ENCODE measurements around the gene LMF1. TPM values are rescaled to one million over a fixed set of nuclear protein-coding genes. Genes with fewer than 3 reads are reported as not detected.

LMF1 gene
- total and polyA plus RNA-seq, 2 of the 8 experiments (the other 6 are each of a cell fraction or from before 2014, with no cell fraction given) = 3.5 to 9.1 TPM

- Histone ChIP-seq H3K56ac (replicated peaks; ENCODE audit: insufficient read length, low read depth, low read length) (no peak overlapping the region), H3K27ac (ENCODE audit: low read depth, low read length) (no peak overlapping the region), H2BK120ac (replicated peaks; ENCODE audit: low read depth, low read length) (no peak overlapping the region), H2BK12ac (ENCODE audit: low read depth, low read length) (no peak overlapping the region), H2BK20ac (ENCODE audit: low read length) (no peak overlapping the region), H3K36me3 (ENCODE audit: control insufficient read depth in 2 of 4, insufficient read depth in 4 of 4, low read length in 3 of 4) (no peaks in the 10 kb centered on the region), H4K91ac (replicated peaks; ENCODE audit: insufficient read length, low read length) (no peak overlapping the region), H4K8ac (ENCODE audit: extremely low read depth, insufficient read depth, low read length) (no peak overlapping the region), H2BK5ac (ENCODE audit: low read depth, low read length) (no peak overlapping the region), H3K79me2 (ENCODE audit: control insufficient read depth in 1 of 2, insufficient read depth in 2 of 2, low read length in 2 of 2) (no peaks in the 10 kb centered on the region), H3K18ac (ENCODE audit: extremely low read depth, low read length) (no peak overlapping the region), H3K9ac (replicated peaks in 1 of 4; ENCODE audit: extremely low read depth in 1 of 4, low read depth in 3 of 4, low read length in 3 of 4) (no peak overlapping the region), H3K27me3 (replicated peaks in 1 of 4; ENCODE audit: control insufficient read depth in 3 of 4, extremely low read depth in 1 of 4, insufficient read depth in 3 of 4, low read length in 3 of 4) (no peaks in the 10 kb centered on the region), H3K4me2 (ENCODE audit: insufficient read depth in 1 of 2, low read depth in 2 of 2, low read length in 2 of 2) (no peak overlapping the region), H3K4ac (replicated peaks; ENCODE audit: insufficient read length, low read depth, low read length) (no peak overlapping the region), H3K79me1 (ENCODE audit: low read depth, low read length) (no peaks in the 10 kb centered on the region), H4K5ac (ENCODE audit: insufficient read length, low read depth, low read length) (no peak overlapping the region), H4K20me1 (replicated peaks in 1 of 2; ENCODE audit: control insufficient read depth in 1 of 2, insufficient read depth in 2 of 2, low read length in 2 of 2) (no peaks in the 10 kb centered on the region), H2BK15ac (ENCODE audit: low read length) (no peak overlapping the region), H2AK5ac (ENCODE audit: low read depth, low read length) (no peak overlapping the region), H3K9me3 (ENCODE audit: insufficient read depth in 2 of 2, low read depth in 1 of 2, low read length in 1 of 2) (peaks cover 8 to 48% of the 10 kb centered on the region in 2 experiments), H3K23ac (ENCODE audit: insufficient read length) (no peak overlapping the region), H3K23me2 (ENCODE audit: low read depth, low read length) (no peaks in the 10 kb centered on the region), H3K14ac (ENCODE audit: insufficient read length) (no peak overlapping the region), H3K4me1 (replicated peaks in 1 of 4; ENCODE audit: control insufficient read depth in 3 of 4, insufficient read depth in 4 of 4, low read length in 3 of 4) (no peaks in the 10 kb centered on the region; a peak in 1 of 7 replicates), H2AFZ (ENCODE audit: low read length) (no peak overlapping the region), H3K4me3 (ENCODE audit: extremely low read depth in 1 of 4, insufficient read depth in 2 of 4, low read depth in 3 of 4, low read length in 4 of 4) (no peak overlapping the region)
- ChIA-PET POLR2A (ENCODE audit: partially characterized antibody) (no interaction called here), CTCF (ENCODE audit: partially characterized antibody) (interaction anchor here (1.1 kb wide), 1 partner anchor 45 kb away, joined by 3 read pairs; no protein-coding TSS in a partner anchor)
- no peak for FAIRE-seq
- 68% methylated on average over 8 of the region's 8 CpGs; no CpG with 5 or more reads in 1 of the 2 experiments for WGBS, 2 experiments (ENCODE audit: extremely low coverage in 1 of 2, insufficient coverage in 1 of 2, insufficient read length in 1 of 2, insufficient replicate concordance in 2 of 2, low coverage in 1 of 2, low lambda C conversion rate in 2 of 2, missing lambda C conversion rate in 1 of 2)
- no peak for DNase-seq (ENCODE audit: low read depth in 1 of 2, low spot score in 2 of 2)
- TF ChIP-seq USF2 (IDR thresholded peaks at IDR 0.05; ENCODE audit: low read length) = no peak
Measured at GRCh38 chr16:937311-937710, 33.5 kb downstream of the LMF1 start.

Measured in H1 (cell line).